Medulla oblongata (tissue), 1 donor: ENCODE measurements around the gene MRRF.

Experiments used
- DNase-seq: peaks from one replicate; pipeline ENCODE4 v3.0.0-alpha.2; 2015; ENCODE audit errors: extremely low spot score

The MRRF gene

GRCh38 chr9:122228568-122229484 is 35.9 kb upstream of the MRRF start, which contains the start of gene LHX6:
Gene LHX6 (minus strand): TSS chr9:122228957. CDS start chr9:122228740, 217 bp downstream.
- no peak for DNase-seq

- no peak for DNase-seq
Measured at GRCh38 chr9:122229485-122229837, 35.2 kb upstream of the MRRF start.

GRCh38 chr9:122232796-122233306 is 31.8 kb upstream of the MRRF start:
- no peak for DNase-seq

- no peak for DNase-seq
Measured at GRCh38 chr9:122234022-122234748, 30.5 kb upstream of the MRRF start.

- DNase-seq = no peak
Measured at GRCh38 chr9:122236681-122237080, 28.0 kb upstream of the MRRF start.

GRCh38 chr9:122239722-122240121 is 25.0 kb upstream of the MRRF start:
- peak; percentile 68 for DNase-seq

- no peak for DNase-seq
Measured at GRCh38 chr9:122244349-122244748, 20.3 kb upstream of the MRRF start.

GRCh38 chr9:122246666-122247065 is 18.0 kb upstream of the MRRF start:
- peak; percentile 50 for DNase-seq

- no peak for DNase-seq
Measured at GRCh38 chr9:122248448-122248865, 16.2 kb upstream of the MRRF start.

- peak; percentile 56 for DNase-seq
Measured at GRCh38 chr9:122251351-122251750, 13.3 kb upstream of the MRRF start.

- DNase-seq = no peak
Measured at GRCh38 chr9:122252796-122253195, 11.9 kb upstream of the MRRF start.

- DNase-seq = no peak
Measured at GRCh38 chr9:122254761-122255160, 9.9 kb upstream of the MRRF start.

GRCh38 chr9:122256206-122256605 is 8.5 kb upstream of the MRRF start:
- DNase-seq = no peak

- DNase-seq = no peak
Measured at GRCh38 chr9:122258886-122259415, 5.7 kb upstream of the MRRF start.

GRCh38 chr9:122261469-122261881 is 3.2 kb upstream of the MRRF start:
- DNase-seq = no peak

GRCh38 chr9:122262073-122262472 is 2.6 kb upstream of the MRRF start:
- no peak for DNase-seq

- no peak for DNase-seq
Measured at GRCh38 chr9:122263699-122264349, 858 bp upstream of the MRRF start.

- peak; percentile 53 for DNase-seq
Measured at GRCh38 chr9:122265149-122265915, 650 bp downstream of the MRRF start.

- no peak for DNase-seq
Measured at GRCh38 chr9:122268041-122268814, 3.5 kb downstream of the MRRF start.

GRCh38 chr9:122274055-122274454 is 9.4 kb downstream of the MRRF start:
- DNase-seq = no peak
